HG03175 (cell line): ENCODE results near the gene ADAMTSL1.

Experiments used
- ATAC-seq: cut with Tn5 transposase; IDR thresholded peaks from one replicate; pipeline ENCODE4 v1.9.1; 2021; ENCODE audit warnings: mild to moderate bottlenecking, moderate library complexity; ENCODE audit not compliant: unreplicated experiment

ADAMTSL1 gene

GRCh38 chr9:18658804-18659705 is 185.1 kb downstream of the ADAMTSL1 start:
- ATAC-seq = no peak

- ATAC-seq = no peak
Observed at GRCh38 chr9:18660001-18660400, 186.0 kb downstream of the ADAMTSL1 start.

GRCh38 chr9:18662320-18662719 is 188.4 kb downstream of the ADAMTSL1 start:
- ATAC-seq = no peak

- no peak for ATAC-seq
Observed at GRCh38 chr9:18665947-18666346, 192.0 kb downstream of the ADAMTSL1 start.

GRCh38 chr9:18666348-18666747 is 192.4 kb downstream of the ADAMTSL1 start:
- no peak for ATAC-seq

GRCh38 chr9:18666986-18667772 is 193.2 kb downstream of the ADAMTSL1 start:
- no peak for ATAC-seq

GRCh38 chr9:18668944-18669343 is 195.0 kb downstream of the ADAMTSL1 start:
- ATAC-seq = no peak

- no peak for ATAC-seq
Observed at GRCh38 chr9:18672706-18673105, 198.8 kb downstream of the ADAMTSL1 start.

GRCh38 chr9:18673179-18673578 is 199.2 kb downstream of the ADAMTSL1 start:
- ATAC-seq = no peak

- ATAC-seq = no peak
Observed at GRCh38 chr9:18675332-18675731, 201.4 kb downstream of the ADAMTSL1 start.

- no peak for ATAC-seq
Observed at GRCh38 chr9:18675973-18676372, 202.0 kb downstream of the ADAMTSL1 start.

GRCh38 chr9:18676525-18676924 is 202.6 kb downstream of the ADAMTSL1 start:
- ATAC-seq = no peak

GRCh38 chr9:18678821-18679590 is 205.1 kb downstream of the ADAMTSL1 start:
- no peak for ATAC-seq

- ATAC-seq = no peak
Observed at GRCh38 chr9:18682907-18683306, 209.0 kb downstream of the ADAMTSL1 start.

- ATAC-seq = no peak
Observed at GRCh38 chr9:18683312-18683711, 209.4 kb downstream of the ADAMTSL1 start.

GRCh38 chr9:18683851-18684250 is 209.9 kb downstream of the ADAMTSL1 start:
- ATAC-seq = no peak

- no peak for ATAC-seq
Observed at GRCh38 chr9:18684593-18685317, 210.8 kb downstream of the ADAMTSL1 start.

GRCh38 chr9:18688581-18689565 is 214.9 kb downstream of the ADAMTSL1 start:
- ATAC-seq = no peak

GRCh38 chr9:18689921-18690320 is 216.0 kb downstream of the ADAMTSL1 start:
- no peak for ATAC-seq
